HepG2 (cell line): ENCODE measurements around the gene CMTR2. TPM values are rescaled to one million over a fixed set of nuclear protein-coding genes. Genes with fewer than 3 reads are reported as not detected.
A peak's percentile ranks its signal among the peaks of the same experiment; 100 is the strongest.

ENCODE experiments used
- ADNP ChIP-seq: sonication (generic); formaldehyde crosslinking; IDR thresholded peaks from 2 replicates; pipeline ENCODE4 v1.4.0; 2020; ENCODE audit warnings: missing genetic modification reagents
- ELF1 ChIP-seq: sonication (generic); formaldehyde crosslinking; IDR thresholded peaks from 2 replicates; pipeline ENCODE4 v1.4.0; 2020; ENCODE audit warnings: missing genetic modification reagents
- GZF1 ChIP-seq: sonication (generic); formaldehyde crosslinking; IDR thresholded peaks from 2 replicates; pipeline ENCODE4 v1.5.1; 2020; ENCODE audit warnings: mild to moderate bottlenecking, missing genetic modification reagents
- MATR3 ChIP-seq: sonication (generic); formaldehyde crosslinking; IDR thresholded peaks from 2 replicates; pipeline ENCODE4 v1.4.0; 2020; ENCODE audit warnings: missing genetic modification reagents
- MBD4 ChIP-seq: IDR thresholded peaks from 2 replicates; pipeline ENCODE4 v1.6.1; 2012; ENCODE audit warnings: low read length, inconsistent platforms, borderline replicate concordance
- MIER3 ChIP-seq: IDR thresholded peaks from 2 replicates; pipeline ENCODE4 v1.6.1; 2016; ENCODE audit warnings: missing compliant biosample characterization, borderline replicate concordance
- MLLT10 ChIP-seq: sonication (generic); formaldehyde crosslinking; IDR thresholded peaks from 2 replicates; pipeline ENCODE4 v1.4.0; 2020; ENCODE audit warnings: missing genetic modification reagents
- POLR2A ChIP-seq, 2 experiments: IDR thresholded peaks; 2 replicates each; pipeline ENCODE4 v1.6.1; 2011; ENCODE audit warnings: low read depth in 2 of 2, low read length in 2 of 2, mild to moderate bottlenecking in 1 of 2, moderate library complexity in 1 of 2; ENCODE audit not compliant: insufficient read depth in 1 of 2
- POLR2AphosphoS2 ChIP-seq: IDR thresholded peaks from 2 replicates; pipeline ENCODE4 v1.6.1; 2011; ENCODE audit warnings: low read depth, low read length, improper control_type of control experiment
- RAD51 ChIP-seq: fragments of 450-650 bp; IDR thresholded peaks from 2 replicates; pipeline ENCODE4 v1.6.1; 2016; ENCODE audit warnings: borderline replicate concordance
- RBM39 ChIP-seq: fragments of 200-400 bp; formaldehyde crosslinking; IDR thresholded peaks from one replicate; pipeline ENCODE4 v1.6.1; 2018; ENCODE audit warnings: antibody characterized with exemption, mild to moderate bottlenecking, low read depth, low read length; ENCODE audit not compliant: poor library complexity, severe bottlenecking
- REPIN1 ChIP-seq: sonication (generic); formaldehyde crosslinking; IDR thresholded peaks from 2 replicates; pipeline ENCODE4 v1.8.0; 2022; ENCODE audit warnings: missing genetic modification reagents, low read depth, mild to moderate bottlenecking, borderline replicate concordance
- SATB2 ChIP-seq: sonication (generic); formaldehyde crosslinking; IDR thresholded peaks from 2 replicates; pipeline ENCODE4 v1.5.0; 2020; ENCODE audit warnings: missing genetic modification reagents
- ZNF333 ChIP-seq: sonication (generic); formaldehyde crosslinking; IDR thresholded peaks from 2 replicates; pipeline ENCODE4 v1.4.0; 2020; ENCODE audit warnings: mild to moderate bottlenecking, missing genetic modification reagents, borderline replicate concordance
- ZNF432 ChIP-seq: sonication (generic); formaldehyde crosslinking; IDR thresholded peaks from 2 replicates; pipeline ENCODE4 v1.5.0; 2020; ENCODE audit warnings: missing genetic modification reagents, mild to moderate bottlenecking, borderline replicate concordance
- ZNF460 ChIP-seq: sonication (generic); formaldehyde crosslinking; IDR thresholded peaks from 2 replicates; pipeline ENCODE4 v1.5.1; 2020; ENCODE audit warnings: missing genetic modification reagents, mild to moderate bottlenecking, borderline replicate concordance
- ZNF510 ChIP-seq: sonication (generic); formaldehyde crosslinking; IDR thresholded peaks from 2 replicates; pipeline ENCODE4 v1.4.0; 2020; ENCODE audit warnings: low read depth, mild to moderate bottlenecking, missing genetic modification reagents
- ZNF556 ChIP-seq: sonication (generic); formaldehyde crosslinking; IDR thresholded peaks from 2 replicates; pipeline ENCODE4 v1.4.0; 2020; ENCODE audit warnings: mild to moderate bottlenecking, missing genetic modification reagents, borderline replicate concordance
- ZSCAN9 ChIP-seq: IDR thresholded peaks from 2 replicates; pipeline ENCODE4 v1.6.1; 2016; ENCODE audit warnings: borderline replicate concordance
- polyA plus RNA-seq, 8 experiments: library from polyadenylated mRNA; depleted of rRNA in 3 of 8; stranded (reverse) in 7 of 8; unstranded in 1 of 8; fragments of >200 nt; fragmentation: Illumina TruSeq in 4 of 8; extraction: Trizol in 4 of 8; gene quantifications; 2 replicates each; pipeline versions ENCODE4 v1.2.1 to v1.2.3, GENCODE V29; 2011 to 2016; ENCODE audit warnings: low read depth in 4 of 8, missing spikeins in 1 of 8, mixed read lengths in 1 of 8; ENCODE audit not compliant: insufficient read depth in 1 of 8
- total RNA-seq, 5 experiments: library from RNA; depleted of rRNA; stranded (reverse); fragments of >200 nt; fragmentation: Illumina TruSeq; extraction: Trizol; gene quantifications; 2 replicates each; pipeline ENCODE4 v1.2.3, GENCODE V29; 2016; ENCODE audit warnings: low read depth in 1 of 5
- TF ChIP-seq, protein P1 (sequence below): sonication (generic); formaldehyde crosslinking; IDR thresholded peaks from 2 replicates; pipeline ENCODE4 v1.8.1; 2023; ENCODE audit warnings: mild to moderate bottlenecking, missing genetic modification reagents
- TF ChIP-seq, protein P2 (sequence below): sonication (generic); IDR thresholded peaks from 2 replicates; pipeline ENCODE4 v1.6.1; 2016; ENCODE audit warnings: low read depth, borderline replicate concordance
- TF ChIP-seq, protein P3 (sequence below): IDR thresholded peaks from 2 replicates; pipeline ENCODE4 v1.6.1; 2016; ENCODE audit warnings: missing compliant biosample characterization, missing genetic modification reagents, borderline replicate concordance
- TF ChIP-seq, protein P4 (sequence below): sonication (generic); formaldehyde crosslinking; IDR thresholded peaks from 2 replicates; pipeline ENCODE4 v1.8.0; 2022; ENCODE audit warnings: missing genetic modification reagents, mild to moderate bottlenecking, moderate library complexity, borderline replicate concordance
- TF ChIP-seq, protein P5 (sequence below): sonication (generic); formaldehyde crosslinking; IDR thresholded peaks from 2 replicates; pipeline ENCODE4 v1.5.0; 2020; ENCODE audit warnings: missing genetic modification reagents

The CMTR2 gene
- total and polyA plus RNA-seq, 2 of the 13 experiments (the other 11 are each of a cell fraction or from before 2014, with no cell fraction given) = 15.0 to 19.9 TPM

DNA sequence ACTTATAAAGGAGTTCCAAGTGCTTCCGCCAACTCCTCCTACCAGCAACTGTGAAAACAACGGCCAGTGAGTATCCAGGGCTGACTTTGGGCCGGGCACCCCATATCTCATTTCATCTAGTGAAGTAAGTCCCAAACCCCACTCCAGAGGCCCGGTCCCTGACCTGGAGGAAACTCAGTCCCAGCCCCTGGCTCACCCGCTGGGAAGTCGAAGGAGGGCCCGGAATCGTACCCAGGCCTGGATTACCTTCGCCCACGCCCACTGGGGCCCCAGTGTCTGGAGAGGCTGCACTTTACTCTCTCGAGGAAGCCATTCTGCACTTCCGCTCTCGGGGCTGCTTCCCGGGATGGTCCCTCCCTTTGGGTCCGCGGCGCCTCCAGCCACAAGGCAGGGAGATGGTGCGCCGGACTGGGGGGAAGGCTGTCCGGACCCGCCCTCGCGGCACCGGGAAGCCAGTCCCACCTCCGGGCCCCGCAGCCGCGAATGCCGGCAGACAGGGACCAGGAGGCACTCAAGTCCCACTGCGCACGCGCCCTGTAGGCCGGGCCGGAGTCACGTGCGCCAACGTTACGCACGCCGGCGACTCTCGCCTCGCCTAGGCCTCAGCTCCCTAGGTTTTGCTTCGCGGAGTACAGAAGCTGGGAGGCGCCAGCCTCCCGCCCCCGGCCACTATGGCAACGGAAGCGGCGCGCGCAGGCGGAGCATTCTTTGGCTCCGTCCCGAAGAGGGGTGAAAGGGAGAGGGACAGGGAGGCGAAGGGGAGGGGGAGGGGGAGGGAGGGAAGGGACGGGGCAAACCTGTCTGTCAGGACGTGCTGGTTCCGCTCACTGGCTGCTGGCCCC, at the start of gene CMTR2 (continued):
- TF ChIP-seq MIER3 (CRISPR knock-in tag) (peak; percentile 92; the same call in 1 of the 2 replicates), ELF1 (peak; percentile 90), ZNF333 (CRISPR knock-in tag) (peak; percentile 99), MBD4 (no peak), ZSCAN9 (CRISPR knock-in tag) (peak; percentile 96), GZF1 (CRISPR knock-in tag) (peak; percentile 91), ZNF510 (CRISPR knock-in tag) (peak; percentile 92; the same call in 1 of the 2 replicates), RBM39 (peak; percentile 94), ZNF556 (CRISPR knock-in tag) (peak; percentile 92; the same call in 1 of the 2 replicates), ZNF460 (CRISPR knock-in tag) (peak; percentile 67; the same call in 1 of the 2 replicates), POLR2A (IDR thresholded peaks at IDR 0.05; ENCODE audit: insufficient read depth in 1 of 2, low read depth in 2 of 2, low read length in 2 of 2) (peak; percentile 83 to 93), RAD51 (peak; percentile 66), ZNF432 (CRISPR knock-in tag) (0 out of 2 replicates have a peak, but pooled peaks have one; percentile 60), SATB2 (peak; percentile 86; the same call in 1 of the 2 replicates), MATR3 (CRISPR knock-in tag) (no peak), ADNP (CRISPR knock-in tag) (0 out of 2 replicates have a peak, but pooled peaks have one; percentile 58), MLLT10 (peak; percentile 89; the same call in 1 of the 2 replicates), REPIN1 (peak; percentile 97), POLR2AphosphoS2 (no peak)
- TF ChIP-seq, protein P1, sequence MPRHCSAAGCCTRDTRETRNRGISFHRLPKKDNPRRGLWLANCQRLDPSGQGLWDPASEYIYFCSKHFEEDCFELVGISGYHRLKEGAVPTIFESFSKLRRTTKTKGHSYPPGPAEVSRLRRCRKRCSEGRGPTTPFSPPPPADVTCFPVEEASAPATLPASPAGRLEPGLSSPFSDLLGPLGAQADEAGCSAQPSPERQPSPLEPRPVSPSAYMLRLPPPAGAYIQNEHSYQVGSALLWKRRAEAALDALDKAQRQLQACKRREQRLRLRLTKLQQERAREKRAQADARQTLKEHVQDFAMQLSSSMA (CRISPR knock-in tag) = peak; percentile 96; the same call in 1 of the 2 replicates
- TF ChIP-seq, protein P2, sequence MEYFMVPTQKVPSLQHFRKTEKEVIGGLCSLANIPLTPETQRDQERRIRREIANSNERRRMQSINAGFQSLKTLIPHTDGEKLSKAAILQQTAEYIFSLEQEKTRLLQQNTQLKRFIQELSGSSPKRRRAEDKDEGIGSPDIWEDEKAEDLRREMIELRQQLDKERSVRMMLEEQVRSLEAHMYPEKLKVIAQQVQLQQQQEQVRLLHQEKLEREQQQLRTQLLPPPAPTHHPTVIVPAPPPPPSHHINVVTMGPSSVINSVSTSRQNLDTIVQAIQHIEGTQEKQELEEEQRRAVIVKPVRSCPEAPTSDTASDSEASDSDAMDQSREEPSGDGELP = 0 out of 2 replicates have a peak, but pooled peaks have one; percentile 29
- TF ChIP-seq, protein P3, sequence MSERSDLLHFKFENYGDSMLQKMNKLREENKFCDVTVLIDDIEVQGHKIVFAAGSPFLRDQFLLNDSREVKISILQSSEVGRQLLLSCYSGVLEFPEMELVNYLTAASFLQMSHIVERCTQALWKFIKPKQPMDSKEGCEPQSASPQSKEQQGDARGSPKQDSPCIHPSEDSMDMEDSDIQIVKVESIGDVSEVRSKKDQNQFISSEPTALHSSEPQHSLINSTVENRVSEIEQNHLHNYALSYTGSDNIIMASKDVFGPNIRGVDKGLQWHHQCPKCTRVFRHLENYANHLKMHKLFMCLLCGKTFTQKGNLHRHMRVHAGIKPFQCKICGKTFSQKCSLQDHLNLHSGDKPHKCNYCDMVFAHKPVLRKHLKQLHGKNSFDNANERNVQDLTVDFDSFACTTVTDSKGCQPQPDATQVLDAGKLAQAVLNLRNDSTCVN = peak; percentile 93
- TF ChIP-seq, protein P4, sequence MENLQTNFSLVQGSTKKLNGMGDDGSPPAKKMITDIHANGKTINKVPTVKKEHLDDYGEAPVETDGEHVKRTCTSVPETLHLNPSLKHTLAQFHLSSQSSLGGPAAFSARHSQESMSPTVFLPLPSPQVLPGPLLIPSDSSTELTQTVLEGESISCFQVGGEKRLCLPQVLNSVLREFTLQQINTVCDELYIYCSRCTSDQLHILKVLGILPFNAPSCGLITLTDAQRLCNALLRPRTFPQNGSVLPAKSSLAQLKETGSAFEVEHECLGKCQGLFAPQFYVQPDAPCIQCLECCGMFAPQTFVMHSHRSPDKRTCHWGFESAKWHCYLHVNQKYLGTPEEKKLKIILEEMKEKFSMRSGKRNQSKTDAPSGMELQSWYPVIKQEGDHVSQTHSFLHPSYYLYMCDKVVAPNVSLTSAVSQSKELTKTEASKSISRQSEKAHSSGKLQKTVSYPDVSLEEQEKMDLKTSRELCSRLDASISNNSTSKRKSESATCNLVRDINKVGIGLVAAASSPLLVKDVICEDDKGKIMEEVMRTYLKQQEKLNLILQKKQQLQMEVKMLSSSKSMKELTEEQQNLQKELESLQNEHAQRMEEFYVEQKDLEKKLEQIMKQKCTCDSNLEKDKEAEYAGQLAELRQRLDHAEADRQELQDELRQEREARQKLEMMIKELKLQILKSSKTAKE = peak; percentile 80; the same call in 1 of the 2 replicates
- TF ChIP-seq, protein P5, sequence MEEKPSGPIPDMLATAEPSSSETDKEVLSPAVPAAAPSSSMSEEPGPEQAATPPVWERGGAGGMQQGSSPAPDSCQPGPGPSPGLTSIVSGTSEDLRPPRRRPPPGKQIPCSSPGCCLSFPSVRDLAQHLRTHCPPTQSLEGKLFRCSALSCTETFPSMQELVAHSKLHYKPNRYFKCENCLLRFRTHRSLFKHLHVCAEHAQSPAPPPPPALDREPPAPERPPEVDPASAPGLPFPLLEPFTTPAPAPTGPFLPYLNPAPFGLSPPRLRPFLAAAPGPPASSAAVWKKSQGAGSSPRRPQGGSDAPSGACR = peak; percentile 88; the same call in 1 of the 2 replicates
